Measurements from ENCODE around the gene PRKAR2B.

- no peak for TF ChIP-seq CTCF (IDR thresholded peaks at IDR 0.05)
- TF ChIP-seq YY1 (IDR thresholded peaks at IDR 0.05; ENCODE audit: low read depth) = no peak
- TF ChIP-seq GABPA (IDR thresholded peaks at IDR 0.05; ENCODE audit: low read depth) = no peak
- TF ChIP-seq USF2 (IDR thresholded peaks at IDR 0.05; ENCODE audit: borderline replicate concordance, low read depth, low read length) = no peak
- no peak for TF ChIP-seq JUND (IDR thresholded peaks at IDR 0.05)
- no peak for TF ChIP-seq POLR2AphosphoS5 (IDR thresholded peaks at IDR 0.05; ENCODE audit: low read depth, low read length)
- TF ChIP-seq EP300 (IDR thresholded peaks at IDR 0.05; ENCODE audit: borderline replicate concordance in 1 of 2, low read depth in 1 of 2, low read length in 1 of 2) = no peak
- TF ChIP-seq RXRA (IDR thresholded peaks at IDR 0.05; ENCODE audit: borderline replicate concordance, low read depth) = no peak
- TF ChIP-seq TEAD4 (IDR thresholded peaks at IDR 0.05; ENCODE audit: borderline replicate concordance, insufficient read depth) = no peak
- no peak for TF ChIP-seq RAD21 (IDR thresholded peaks at IDR 0.05; ENCODE audit: low read length)
Observed at GRCh38 chr7:107206706-107207105, 162.2 kb downstream of the PRKAR2B start.

Measured in SK-N-SH (cell line).